Astrocyte of the hippocampus (primary cell): ENCODE measurements around the gene PLEKHS1.
A peak's percentile ranks its signal among the peaks of the same experiment; 100 is the strongest.

Experiments
- DNase-seq: peaks from one replicate; pipeline ENCODE4 v3.0.0; 2011; ENCODE audit warnings: low read depth, low spot score

PLEKHS1 gene

DNA sequence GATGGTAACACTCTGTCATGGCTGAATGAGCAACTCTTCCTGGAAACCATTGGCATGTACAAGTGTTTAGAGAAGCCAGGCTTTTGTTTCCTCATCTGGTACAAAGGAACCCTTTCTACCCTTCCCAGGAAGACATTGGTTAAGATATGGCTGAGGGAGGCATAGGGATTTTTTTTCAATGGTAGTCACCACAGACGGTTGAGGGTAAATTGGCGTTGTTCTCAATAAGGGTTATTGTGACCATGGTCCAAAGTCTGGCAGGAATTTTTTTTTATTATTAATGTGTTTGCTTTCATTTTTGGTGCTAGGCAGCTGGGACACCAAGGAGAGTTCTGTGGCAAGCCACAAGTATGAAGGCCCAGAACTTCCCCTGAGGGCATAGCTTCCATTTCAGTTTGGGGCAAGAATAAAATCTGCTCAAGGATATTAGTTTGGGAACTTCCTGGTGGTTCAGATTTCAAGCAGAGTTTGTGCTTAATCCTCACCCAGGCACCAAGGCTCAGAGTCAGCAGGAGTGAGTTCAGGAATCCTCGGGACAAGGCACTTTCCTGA lies at the start of gene PLEKHS1:
Gene PLEKHS1, plus strand, starts transcription at position 502 of the 552 bp plus-strand sequence. CDS start 3,596 bp downstream, outside the sequence.
- DNase-seq, result peak; percentile 68

GRCh38 chr10:113704637-113705343 lies 46.7 kb upstream of the PLEKHS1 start:
- DNase-seq, result peak; percentile 65

DNA sequence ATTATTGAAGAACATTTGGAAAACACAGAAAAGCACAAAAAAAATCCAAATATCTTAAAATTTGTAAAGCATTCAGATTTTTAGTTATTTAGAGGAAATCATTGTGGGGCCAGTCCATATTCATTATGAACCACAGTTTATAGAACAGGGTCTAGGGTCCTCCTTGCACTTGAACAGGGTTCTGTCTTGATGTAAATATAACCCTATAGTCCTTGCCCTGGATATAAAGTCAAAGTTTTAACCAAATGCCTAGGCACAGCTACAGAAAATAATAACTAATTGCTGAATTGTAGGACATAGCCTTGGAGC lies 46.2 kb upstream of the PLEKHS1 start:
- no peak for DNase-seq

DNA sequence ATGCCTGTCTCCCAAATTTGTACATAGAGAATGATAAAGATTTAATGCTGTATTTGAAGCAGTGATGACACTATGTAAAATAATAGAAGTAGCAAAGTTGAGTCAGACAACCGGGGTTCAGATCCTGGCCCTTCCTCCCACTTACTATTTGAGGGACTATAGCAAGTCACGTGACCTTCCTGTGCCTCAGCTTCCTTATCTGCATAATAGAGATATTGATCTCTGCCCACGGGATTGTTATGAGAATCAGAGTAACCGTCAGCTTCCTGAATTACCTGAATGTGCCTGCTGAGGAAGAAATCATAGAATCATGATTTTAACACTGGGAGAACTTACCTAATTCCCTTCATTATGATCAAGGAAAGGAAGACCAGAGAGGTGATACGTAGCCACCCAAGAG lies 44.9 kb upstream of the PLEKHS1 start:
- DNase-seq, result no peak

DNA sequence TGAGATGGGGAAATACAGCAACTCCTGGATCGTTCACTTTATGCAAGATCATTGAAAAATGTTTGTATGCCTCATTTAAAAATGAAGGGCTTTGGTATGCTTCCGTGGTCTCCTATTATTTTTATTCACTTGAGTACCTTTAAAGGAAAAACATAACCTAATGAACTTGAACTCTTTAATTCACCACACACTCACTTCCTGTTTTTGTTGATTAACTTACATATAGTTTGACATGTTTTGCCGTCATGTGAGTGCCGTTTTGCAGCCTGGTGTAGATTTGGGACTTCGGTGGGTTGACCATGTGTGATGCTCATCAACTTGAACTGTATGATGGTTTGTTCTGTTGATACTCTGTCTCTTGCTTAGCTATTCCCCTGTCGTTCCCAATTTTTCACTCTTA lies 42.8 kb upstream of the PLEKHS1 start:
- DNase-seq, result no peak

DNA sequence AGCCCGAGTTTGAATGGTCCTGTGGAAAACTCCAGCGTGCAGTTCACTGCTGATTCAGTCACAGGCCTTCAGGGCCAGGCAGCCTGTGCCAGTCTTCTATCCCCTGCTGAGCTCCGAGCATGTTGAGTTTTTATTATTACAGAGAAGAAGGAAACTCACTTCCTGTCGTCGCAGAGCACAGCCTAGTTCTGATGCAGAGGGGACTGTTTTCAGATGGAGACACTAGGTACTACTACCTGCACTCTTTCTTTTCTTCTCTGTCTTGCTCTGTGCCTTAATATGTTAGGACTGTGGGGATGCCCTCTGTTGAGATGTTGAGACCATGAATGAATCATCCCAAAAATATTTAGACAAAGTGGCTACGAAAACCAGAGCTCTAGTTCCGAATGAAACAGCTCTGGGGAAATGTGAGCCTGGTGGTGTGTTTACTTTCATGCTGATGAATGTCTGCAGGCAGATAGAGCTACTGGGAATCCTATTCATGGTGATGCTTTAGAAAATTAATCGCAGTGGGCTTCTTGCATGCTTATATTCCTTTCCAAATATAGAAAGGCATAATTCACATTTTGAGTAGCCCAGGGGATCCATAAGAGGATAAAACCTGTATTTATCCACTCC lies 42.2 kb upstream of the PLEKHS1 start:
- DNase-seq, result peak; percentile 80

DNA sequence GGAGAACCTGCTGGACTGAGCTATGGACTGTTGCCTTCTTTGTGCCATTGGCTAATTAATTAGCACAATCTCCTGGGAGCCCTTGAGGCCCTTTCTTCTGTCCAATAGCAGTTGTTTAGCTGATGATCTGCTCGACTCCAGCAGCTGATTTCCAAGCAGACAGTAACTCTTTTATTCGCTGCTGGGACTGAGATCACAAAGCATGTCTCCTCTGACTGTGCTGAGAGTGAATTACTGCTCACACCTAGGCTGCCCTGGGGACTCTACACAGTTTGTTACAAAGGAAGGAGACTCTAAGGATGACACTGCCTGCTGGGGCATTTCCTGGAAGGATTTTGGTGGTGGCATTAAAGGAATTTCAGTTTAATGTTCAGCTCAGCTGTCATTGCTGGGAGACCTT lies 40.3 kb upstream of the PLEKHS1 start:
- no peak for DNase-seq

DNA sequence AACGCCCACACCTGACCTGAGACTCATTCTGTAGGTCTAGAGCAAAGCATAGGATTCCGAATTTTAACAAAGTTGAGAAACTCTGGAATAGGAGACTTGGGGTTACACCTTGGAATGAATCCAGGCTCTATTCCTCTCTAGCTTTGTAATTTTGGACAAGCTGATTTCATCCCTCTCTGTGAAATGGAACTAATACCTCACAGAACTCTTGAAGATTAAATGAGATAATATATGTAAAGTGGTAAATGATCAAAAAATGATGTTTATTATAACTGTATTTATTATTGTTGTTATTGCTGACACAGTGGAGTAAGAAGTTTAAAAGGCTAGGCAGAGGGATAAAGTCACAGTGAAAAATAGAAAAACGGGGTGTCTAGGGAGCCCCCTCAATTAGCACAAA lies 39.5 kb upstream of the PLEKHS1 start:
- DNase-seq, result no peak

- no peak for DNase-seq
Measured at GRCh38 chr10:113712755-113713639, 38.5 kb upstream of the PLEKHS1 start.

- DNase-seq, result no peak
Measured at GRCh38 chr10:113713640-113713982, 37.9 kb upstream of the PLEKHS1 start.

DNA sequence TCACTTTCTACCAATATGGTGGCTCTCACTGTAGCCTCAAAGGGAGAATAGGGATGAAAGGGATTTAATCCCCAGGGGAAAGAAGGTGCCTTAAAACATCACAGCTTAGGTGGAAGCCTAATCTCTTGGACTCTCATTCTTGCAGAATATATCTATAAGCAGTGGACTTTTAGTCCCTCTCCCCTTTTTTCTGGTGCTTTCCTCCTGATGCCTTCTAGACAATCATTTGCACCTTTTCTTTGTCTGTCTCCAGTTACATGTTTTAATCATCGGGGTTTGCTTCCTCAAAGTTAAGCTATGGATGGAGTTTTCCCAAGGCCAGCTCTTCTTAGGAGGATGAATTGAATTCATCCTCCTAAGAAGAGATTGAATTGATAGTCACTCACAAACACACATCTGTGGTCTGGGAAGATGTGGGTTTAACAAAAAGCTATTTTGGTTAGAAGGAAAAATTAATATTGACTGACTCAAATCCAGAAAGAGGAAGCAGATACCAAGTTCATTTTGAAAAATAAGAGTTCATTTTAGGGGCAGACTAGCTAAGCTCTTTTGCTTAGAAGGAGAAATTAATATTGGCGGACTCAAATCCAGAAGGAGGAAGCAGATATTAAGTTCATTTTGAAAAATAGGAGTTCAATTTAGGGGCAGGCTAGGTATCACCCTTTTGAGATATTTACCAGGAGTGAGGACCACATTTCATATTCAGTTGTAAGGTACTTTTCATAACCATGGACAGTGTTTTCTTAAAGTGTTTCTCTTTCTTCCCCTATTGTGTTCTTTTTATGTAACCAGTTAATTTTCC lies 35.2 kb upstream of the PLEKHS1 start:
- DNase-seq, result no peak

DNA sequence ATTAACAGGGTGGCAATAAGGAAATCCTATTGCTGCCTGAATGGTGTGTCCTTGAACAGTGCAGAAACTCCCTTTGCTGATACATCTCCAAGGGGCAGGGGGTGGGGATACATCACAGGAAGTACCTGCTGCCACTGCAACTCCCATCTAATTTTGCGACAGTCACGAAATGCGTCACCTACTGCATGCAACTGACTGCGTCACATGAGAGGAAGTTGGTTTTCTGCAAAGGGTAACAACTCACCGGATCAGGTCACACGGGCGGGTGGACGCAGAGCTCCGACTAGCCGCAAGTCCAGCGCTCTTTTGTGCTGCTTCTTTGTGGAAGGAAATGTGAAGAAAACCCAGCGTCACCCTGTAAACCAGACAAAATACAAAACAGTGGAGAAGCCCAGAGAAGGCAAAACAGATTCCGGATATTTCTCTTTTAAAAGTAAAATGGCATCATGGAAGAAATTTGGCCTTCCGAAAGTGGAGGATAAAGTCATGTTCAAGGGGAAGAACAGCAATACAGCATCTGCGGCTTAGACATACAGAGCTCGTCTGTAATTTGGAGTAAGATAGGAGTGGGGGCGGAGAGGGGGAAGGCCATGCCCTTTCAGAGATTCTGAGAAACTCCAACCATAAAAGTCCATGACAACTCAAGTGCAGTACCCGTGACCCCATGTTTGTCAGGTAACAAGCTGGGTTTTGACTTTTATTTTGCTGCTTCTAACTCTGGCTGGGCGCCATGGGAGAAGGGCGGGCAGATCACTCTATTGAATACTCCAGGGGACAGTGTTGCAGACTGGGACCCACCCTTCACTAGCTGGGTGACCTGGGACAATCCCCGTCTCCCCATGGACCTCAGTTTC lies 32.3 kb upstream of the PLEKHS1 start:
- DNase-seq, result no peak

DNA sequence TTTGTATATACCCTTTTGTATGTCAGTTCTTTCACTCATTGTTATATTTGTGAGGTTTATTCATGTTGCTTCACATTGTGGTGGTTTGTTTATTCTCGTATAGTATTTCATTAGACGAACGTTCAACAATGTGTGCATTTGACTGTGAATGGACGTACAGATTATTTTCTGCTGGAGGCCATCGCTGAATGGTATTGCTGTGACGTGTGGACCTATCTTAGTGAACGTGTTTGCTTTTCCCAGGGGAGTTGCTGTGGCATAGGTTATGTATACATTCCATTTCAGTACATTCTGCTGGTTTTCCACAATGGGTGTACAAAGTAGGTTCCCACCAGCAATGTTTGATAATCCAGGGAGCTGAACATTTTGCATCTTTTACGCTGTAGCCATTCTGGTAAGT lies 31.1 kb upstream of the PLEKHS1 start:
- no peak for DNase-seq

DNA sequence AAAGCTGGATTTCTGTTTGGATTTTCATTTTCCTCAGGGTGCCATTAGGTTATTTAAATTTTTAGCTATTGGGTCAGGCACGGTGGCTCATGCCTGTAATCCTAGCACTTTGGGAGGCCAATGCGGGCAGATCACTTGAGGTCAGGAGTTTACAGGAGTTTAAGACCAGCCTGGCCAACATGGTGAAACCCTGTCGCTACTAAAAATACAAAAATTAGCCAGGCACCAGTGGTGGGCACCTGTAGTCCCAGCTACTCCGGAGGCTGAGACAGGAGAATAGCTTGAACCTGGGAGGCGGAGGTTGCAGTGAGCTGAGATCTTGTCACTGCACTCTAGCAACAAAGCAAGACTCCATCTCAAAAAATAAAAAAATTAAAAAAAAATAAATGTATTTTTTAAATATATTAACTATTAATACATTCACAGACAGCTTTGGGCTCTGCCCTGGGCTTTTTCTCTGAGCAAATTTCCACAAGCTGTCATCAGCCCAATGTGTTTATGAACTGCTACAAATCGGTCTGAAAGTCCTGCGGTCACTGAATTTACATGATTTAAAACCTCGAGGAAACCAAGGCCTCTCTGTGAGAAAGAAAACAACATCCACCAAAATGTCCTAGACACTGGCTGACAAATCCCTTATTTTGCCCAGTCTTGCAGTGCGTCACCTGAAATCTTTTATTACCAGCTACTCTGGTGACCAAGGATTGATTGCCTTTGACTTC lies 19.2 kb upstream of the PLEKHS1 start:
- no peak for DNase-seq

- DNase-seq, result no peak
Measured at GRCh38 chr10:113732966-113733365, 18.5 kb upstream of the PLEKHS1 start.

DNA sequence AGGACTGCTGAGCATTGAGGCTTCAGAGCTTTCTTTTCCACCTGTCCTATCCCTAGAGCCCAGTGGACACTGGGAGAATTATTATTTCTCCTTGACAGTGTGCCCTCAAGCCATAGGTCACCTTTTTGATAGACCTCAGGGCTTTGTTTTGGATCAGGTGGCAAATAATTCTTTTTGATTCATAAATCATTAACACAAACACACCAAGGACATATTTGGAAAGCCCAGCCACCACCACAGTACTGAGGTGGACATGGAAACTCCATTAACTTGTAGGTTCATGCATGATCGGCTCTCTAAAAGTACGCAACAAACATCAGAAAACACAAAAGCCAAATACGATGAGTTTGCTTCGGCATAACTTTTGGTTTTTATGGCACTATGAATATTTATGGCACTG lies 17.8 kb upstream of the PLEKHS1 start:
- no peak for DNase-seq

GRCh38 chr10:113735913-113736312 lies 15.6 kb upstream of the PLEKHS1 start:
- peak; percentile 28 for DNase-seq

DNA sequence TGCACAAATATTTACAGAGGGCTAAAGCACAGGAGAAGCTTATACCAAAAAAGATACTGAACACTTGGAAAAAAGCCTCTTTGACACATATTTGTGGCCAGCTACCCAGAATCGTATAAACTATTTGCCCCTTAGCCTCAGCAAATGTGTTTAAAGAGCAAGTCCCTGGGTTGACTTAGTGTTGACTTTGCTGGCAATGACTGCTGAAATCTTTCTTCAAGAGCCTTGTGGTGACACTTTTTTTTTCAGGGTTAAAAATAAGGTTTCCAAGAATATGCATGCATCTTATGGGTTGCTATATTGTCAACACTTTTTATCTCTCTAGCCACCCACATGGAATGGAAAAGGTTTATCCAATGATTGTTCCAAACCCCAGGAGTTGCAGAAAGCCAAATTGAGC lies 14.9 kb upstream of the PLEKHS1 start:
- peak; percentile 77 for DNase-seq

DNA sequence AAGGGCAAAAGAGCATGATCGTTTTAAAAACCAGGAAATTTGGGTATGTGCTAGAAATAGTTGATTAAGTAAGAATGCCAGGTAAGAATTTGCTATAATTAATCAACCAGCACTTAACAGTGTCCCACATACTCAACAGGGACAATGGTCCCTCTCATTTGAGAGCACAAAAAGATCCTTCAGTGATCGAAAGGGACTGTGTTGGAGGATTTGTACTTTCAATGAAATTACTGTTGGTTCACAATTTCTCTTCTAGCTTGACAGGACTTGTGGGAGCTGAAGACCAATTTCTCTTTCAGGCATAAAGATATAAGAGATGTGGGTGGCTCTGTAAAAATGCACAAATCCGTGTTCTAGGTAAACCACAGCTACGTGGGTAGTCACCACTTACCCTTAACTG lies 12.5 kb upstream of the PLEKHS1 start:
- DNase-seq, result no peak

DNA sequence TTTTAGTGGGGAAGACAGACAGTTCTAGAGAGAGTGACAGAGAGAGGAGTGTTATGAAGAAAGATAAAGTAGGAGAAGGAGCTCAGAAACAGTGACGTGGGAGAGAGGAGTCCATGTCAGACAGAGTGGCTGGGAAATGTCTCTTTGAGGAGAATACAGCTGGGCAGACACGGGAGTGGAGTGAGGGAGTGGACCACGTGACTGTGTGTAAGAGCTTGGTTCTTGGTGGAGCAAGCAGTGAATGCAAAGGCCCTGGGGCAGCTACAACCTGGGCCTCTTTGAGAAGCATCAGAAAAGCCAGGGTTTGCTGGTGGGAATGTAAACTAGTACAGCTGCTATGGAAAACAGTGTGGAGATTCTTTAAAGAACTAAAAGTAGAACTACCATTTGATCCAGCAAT lies 11.9 kb upstream of the PLEKHS1 start:
- DNase-seq, result no peak
